Dedifferentiated amniotic fluid mesenchymal stem cell (primary cell): Measurements from ENCODE around the gene PCDHGA1.
"Not testable (repeated sequence)": the region's sequence is repeated elsewhere in the genome, so short reads cannot be mapped to it uniquely, and the experiment has no call there.

ENCODE experiments used
- DNase-seq: peaks from one replicate; pipeline ENCODE4 v3.0.0-alpha.2; 2016; ENCODE audit errors: extremely low spot score

The PCDHGA1 gene

DNA sequence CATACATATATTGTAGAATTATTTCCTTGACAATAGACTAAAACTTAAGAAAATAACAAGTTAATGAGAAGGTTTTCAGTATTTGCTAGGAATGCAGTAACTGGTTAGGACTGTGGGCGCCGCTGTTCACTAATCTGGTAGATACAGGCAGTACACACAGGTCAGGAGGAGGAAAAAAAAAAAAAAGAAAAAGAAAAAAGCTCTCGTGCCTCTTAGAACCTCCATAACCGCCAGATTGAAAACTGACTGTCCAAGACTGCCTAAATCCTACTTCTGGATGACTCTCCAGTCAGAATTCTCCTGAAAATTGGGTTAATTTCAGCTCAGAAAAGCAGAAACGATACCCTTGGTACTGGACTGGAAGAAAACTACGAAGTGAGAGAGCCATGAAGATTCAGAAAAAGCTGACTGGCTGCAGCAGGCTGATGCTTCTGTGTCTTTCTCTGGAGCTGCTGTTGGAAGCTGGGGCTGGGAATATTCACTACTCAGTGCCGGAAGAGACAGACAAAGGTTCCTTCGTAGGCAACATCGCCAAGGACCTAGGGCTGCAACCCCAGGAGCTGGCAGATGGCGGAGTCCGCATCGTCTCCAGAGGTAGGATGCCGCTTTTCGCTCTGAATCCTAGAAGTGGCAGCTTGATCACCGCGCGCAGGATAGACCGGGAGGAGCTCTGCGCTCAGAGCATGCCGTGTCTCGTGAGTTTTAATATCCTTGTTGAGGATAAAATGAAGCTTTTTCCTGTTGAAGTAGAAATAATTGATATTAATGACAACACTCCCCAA is at the start of gene PCDHGA1:
Gene PCDHGA1 (plus strand): TSS at position 216 of the 782 bp plus-strand sequence.
- peak; percentile 31 for DNase-seq

DNA sequence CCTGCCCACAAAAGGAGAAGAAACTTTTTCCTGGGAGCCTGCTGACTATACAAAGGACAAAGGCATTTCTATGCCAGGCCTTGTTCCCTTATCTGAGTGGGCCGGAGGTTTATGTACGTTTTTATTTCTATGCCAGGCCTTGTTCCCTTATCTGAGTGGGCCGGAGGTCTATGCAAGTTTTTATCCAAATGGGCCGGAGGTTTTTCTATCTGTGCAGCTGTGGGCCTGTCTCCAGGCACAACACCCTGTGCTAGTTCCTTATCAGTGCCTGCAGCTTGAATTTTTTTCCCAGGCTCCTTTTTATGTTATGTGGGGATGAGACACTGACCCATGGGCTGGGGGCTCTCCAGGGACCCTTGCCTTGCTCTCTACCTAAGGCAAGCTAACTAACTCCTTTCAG is 31.9 kb upstream of the PCDHGA1 start:
- no peak for DNase-seq

DNA sequence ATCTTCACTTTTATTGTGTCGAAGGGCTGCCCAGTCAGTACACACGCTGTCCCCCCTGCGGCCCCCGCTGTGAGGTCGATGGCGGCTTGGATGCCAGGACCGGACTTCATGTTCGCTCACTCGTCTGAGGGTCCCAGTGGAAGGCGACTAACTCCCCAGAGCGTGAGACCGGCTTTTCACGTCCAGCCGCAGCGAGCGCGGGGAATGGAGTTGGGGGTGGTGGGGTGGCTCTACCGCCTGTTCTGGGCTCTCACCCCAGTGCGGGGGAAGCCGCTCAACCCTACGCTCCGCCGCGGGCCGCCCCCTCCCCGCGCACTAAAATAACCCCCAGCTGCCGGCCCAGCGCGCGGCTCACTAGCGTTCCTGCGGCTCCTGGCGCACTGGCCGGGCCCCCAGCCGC is 26.6 kb upstream of the PCDHGA1 start, which contains the start of gene SLC25A2:
Gene SLC25A2 (minus strand): TSS at position 294 of the 400 bp plus-strand sequence. CDS start 184 bp downstream, at position 110.
- no peak for DNase-seq

DNA sequence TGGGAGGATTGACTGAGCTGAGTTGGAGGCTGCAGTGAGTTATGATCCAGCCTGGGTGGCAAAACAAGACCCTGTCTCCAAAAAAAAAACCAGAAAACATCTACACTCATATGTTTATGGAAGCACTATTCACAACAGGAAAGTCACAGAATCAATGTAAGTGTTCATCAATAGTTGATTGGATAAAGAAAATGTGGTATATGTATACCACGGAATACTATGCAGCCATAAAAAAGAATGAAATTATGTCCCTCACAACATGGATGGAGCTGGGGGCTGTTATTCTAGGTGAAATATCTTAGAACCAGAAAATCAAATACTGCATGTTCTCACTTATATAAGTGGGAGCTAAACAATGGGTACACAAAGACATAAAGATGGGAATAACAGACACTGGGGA is 23.7 kb upstream of the PCDHGA1 start:
- no peak for DNase-seq

DNA sequence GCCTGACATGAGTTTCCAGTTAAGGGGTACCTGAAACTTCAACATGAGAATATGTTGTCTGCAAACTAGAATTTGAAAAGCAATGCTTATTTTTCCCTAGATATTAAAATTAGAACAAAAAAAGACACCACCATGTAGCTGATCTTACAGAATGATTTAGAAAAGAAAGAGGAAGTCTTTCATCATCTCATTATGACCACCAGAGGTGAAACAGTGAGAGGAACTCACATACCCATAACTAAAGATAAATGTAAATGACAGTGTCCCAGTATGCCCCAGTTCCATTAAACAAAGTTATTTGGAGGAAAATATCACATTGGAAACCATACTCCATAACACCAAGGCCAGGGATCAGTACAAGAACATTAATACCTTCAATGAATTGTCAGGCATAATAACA is 16.6 kb upstream of the PCDHGA1 start:
- no peak for DNase-seq

DNA sequence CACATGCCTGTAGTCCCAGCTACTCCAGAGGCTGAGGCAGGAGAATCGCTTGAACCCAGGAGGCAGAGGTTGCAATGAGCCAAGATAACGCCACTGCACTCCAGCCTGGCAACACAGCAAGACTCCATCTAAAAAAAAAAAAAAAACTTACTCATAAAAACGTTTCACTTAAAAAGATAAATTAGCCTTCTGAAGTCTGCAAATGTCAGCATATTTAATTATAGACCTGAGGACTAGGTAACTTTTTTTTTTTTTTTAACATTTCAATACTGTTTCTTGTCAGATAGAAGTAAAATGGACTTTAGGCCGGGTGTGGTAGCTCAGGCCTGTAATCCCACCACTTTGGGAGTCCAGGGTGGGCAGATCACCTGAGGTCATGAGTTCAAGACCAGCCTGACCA is 13.4 kb upstream of the PCDHGA1 start:
- not testable (repeated sequence) for DNase-seq

DNA sequence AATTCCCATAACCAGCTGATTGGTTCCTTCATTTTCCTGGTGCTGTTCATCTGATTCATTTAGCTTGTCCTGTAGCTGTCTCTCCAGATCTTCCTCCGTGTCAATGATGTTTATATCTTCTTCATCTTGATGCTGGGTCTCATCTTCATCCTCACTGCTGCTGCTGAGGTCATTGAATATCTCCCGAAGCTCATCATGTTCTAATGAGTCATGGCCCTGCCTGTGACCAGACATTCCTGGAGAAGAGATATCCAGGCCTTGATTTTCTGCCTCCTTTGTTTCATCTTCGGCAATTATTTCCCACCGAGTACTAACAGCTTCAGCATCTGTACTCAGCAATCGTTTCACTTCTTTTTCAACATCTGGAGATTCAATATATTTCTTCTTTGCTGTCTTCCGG is 11.1 kb upstream of the PCDHGA1 start:
- no peak for DNase-seq

DNA sequence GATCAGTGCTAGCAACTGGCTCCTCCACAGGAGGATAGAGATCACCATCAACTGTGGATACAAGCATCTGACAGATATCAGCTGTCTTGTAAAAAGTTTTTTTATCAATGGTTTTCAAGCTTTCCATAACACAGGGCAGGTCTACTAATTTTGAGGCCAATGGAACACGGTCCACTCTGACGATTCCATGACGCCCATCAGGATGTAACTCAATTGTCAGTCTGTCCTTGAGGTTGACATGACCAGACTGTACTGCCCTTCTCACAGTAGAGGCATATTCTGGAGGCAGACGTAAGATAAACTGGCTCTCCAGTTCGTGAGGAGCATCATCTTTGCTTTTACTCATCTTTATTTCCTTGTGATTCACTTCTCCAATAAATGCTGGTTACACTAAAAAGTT is 10.6 kb upstream of the PCDHGA1 start:
- DNase-seq: no peak

DNA sequence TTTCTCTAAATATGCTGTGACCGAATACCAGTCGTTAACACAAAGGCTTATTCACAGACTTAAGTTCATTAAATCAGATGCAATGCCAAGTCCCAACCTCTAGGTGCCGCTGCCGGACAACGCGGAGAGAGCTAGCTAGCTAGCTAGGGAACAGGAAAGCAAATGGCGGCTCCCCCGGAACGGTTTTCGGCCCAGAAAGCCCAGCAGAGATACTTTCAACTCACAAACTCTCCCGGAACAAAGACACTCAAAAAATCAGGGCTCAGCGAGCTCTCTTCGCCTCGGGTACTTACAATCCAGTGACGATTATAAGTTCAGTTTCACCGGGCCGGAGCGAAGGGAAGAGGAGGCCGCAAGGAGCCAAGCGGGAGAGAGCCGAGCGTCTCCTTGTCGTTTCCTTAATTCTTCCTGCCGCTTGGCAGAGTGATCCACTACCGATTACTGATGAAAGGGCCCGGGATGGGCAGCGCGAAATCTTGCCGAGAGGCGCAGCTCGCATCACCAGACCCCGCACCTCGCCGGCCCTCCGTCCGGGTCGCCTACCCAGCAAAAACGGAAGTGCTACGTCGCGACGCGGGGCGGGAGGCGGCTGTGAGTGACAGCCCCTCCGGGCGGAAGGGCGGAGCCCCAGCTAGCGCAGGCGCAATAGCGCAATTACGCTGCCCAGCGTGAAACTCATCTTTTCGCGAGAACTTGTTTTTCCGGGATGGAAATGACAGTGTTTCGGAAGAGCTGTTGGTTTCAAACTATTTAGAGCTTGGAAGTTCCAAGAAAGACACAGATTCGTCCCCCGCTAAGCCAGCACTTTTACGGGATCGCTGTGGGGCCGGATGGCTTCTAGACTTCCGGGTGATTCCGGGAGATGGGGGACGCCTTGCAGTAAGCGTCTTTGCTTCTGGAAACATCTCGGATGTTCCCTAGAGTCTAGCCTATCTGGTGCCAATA is 9.8 kb upstream of the PCDHGA1 start, which contains the start of gene TAF7:
Gene TAF7 (minus strand): TSS at position 560 of the 945 bp plus-strand sequence. CDS start 740 bp downstream, outside the sequence.
- DNase-seq: peak; percentile 97

DNA sequence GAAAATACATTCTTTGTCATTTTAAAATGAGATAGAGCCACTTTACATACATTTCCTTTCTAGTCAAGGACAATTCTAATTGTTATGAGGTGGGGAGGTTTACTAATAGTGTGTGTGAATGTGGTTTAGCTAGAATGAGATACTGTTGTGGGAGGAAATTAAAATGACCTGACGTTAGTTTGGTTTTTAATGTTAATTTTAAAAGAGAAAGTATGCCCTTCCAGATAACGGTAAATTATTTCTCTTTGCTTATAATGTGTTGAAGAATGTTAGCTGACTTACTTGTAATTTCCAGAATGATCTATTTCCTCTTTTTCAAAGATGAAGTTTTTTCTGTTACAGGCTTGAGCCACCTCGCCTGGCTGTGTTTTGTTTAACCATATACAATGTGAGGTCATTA is 8.1 kb upstream of the PCDHGA1 start:
- DNase-seq: no peak

DNA sequence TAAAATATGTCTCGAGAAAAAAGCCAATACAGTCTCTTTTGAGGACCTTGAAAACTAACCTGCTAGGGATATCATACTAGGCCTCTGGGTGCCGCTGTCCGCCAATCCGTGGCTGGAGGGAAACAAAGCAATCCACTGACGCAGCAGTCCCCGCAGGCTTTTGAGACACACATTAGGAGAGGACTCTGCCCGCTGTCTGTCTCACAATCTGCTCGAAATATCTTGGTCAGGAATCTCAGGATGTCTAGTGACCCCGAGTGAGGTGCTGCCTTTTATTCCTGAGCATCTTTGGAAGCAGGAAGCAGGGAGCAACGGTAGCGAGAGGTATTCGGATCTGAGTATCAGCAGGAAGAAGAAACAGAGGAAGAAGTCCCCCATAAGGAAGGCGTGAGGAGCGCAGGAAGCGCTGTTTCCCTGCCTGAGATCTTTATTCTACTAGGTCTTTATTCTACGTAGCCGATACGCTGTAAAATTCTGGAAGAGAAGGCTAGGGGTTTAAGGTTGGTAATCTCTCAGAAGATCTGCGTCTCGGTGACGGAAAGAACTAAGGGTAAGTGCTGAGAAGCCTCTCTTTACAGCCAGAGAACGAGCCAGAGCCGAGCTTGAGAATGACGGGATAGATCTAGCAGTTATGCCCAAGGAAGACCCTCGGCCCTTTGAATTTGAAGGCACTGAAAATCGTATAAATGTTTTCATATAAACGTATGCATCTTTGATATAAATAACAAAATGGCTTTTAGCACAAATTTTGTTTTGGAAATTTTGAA is 4.0 kb upstream of the PCDHGA1 start:
- DNase-seq: peak; percentile 82

DNA sequence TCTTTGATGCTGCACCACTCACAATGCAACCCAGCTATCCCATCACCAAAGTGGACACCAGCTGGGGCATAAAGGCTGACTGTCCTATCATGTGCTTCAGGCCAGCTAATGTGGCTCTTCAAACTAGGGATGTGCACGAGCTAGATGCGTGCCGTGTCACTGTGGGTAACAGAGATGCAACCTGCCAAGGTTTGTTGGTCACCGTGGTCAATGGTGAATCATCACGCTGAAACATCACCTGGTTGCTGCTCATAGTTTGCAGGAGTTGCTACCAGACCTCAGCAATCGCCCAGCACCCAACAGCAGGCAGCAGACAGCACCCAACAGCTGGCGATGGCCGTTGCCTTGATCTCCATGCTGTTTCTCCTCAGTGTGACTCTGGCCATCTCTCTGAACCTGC is 2.1 kb upstream of the PCDHGA1 start:
- no peak for DNase-seq

DNA sequence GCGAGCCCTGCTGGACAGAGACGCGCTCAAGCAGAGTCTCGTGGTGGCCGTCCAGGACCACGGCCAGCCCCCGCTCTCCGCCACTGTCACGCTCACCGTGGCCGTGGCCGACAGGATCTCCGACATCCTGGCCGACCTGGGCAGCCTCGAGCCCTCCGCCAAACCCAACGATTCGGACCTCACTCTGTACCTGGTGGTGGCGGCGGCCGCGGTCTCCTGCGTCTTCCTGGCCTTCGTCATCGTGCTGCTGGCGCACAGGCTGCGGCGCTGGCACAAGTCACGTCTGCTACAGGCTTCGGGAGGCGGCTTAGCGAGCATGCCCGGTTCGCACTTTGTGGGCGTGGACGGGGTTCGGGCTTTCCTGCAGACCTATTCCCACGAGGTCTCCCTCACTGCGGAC is 2.3 kb downstream of the PCDHGA1 start:
- not testable (repeated sequence) for DNase-seq

DNA sequence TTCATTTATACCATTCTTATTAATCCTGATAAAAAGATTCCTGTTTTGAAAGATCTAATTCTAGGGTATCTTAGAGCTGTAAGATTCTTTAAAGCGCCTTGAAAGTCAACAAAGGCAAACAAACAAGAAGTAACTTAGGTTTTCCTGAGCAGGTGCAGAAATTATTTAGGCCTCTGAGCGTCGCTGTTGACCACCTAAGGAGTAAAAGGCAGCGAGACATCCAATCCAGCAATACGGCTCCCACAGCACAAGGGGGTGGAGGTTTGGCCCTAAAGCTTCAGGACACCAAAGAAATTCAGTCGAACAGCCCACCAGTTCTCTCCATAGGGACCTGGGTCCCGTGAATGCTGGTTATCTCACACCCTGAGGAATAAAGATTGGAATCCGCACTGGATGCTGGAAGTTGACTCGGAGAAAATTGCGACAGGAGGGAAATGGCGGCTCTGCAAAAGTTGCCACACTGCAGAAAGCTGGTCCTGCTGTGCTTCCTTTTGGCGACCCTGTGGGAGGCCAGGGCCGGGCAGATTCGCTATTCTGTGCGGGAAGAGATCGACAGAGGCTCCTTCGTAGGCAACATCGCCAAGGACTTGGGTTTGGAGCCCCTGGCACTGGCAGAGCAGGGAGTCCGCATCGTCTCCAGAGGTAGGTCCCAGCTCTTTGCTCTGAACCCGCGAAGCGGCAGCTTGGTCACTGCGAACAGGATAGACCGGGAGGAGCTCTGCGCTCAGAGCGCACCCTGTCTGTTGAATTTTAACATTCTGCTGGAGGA is 8.4 kb downstream of the PCDHGA1 start, which contains the start of gene PCDHGA2:
Gene PCDHGA2 (plus strand): TSS at position 223 of the 769 bp plus-strand sequence.
- no peak for DNase-seq

DNA sequence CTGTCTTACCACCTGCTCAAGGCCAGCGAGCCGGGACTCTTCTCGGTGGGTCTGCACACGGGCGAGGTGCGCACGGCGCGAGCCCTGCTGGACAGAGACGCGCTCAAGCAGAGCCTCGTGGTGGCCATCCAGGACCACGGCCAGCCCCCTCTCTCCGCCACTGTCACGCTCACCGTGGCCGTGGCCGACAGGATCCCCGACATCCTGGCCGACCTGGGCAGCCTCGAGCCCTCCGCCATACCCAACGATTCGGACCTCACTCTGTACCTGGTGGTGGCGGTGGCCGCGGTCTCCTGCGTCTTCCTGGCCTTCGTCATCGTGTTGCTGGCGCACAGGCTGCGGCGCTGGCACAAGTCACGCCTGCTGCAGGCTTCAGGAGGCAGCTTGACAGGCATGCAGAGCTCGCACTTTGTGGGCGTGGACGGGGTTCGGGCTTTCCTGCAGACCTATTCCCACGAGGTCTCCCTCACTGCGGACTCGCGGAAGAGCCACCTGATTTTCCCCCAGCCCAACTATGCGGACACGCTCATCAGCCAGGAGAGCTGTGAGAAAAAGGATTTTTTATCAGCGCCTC is 10.6 kb downstream of the PCDHGA1 start:
- not testable (repeated sequence) for DNase-seq

DNA sequence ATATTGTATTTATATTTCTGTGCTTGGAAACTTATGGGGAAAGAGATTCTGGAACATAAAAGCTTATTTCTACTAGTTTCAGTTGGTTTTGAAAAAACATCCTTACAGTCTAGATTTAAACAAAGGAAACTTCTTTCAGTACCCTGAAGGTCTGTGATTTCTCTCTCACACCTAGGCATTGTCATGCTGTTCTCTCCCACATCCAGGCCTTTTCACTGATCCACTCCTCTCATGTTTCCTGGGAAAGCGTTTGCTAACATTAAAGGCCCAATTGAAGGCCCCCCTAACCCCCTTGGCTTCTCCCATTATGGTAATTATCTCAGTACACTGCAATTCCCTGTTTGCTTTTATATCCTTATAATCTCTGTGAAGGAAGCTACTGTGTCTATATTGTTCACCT is 12.5 kb downstream of the PCDHGA1 start:
- no peak for DNase-seq

DNA sequence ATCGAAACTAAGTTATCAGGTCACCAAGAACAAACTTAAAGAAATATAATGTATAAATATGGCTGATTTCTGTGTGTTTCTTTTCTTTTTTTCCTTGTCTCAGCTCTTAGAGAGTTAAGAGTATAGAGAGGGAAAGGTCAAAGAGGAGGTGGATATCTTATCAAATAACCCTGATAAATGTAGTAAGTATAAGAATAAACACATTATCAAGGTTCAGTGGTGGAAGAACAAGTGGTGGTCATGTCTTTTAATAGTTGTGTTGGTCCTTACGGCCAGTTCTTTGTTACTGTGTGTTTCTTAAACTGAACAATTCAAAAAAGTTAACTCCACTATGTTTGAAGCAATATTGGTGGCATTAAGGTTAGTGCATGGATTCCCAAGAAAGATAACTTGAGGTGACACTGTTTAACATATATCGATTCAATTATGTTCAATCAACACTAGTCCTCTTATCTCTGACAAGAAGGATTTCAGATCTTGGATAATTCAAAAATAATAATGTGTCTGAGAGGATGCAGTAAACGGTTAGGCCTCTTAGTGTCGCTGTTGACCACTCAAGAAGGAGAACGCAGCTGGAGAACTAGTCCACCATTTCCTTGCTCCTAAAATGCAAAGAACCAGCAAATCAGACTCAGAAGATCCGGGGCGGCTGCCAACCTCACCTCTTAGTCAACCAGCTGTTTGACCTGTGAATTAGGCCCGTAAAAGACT is 13.1 kb downstream of the PCDHGA1 start, which contains the start of gene PCDHGA3:
Gene PCDHGA3 (plus strand): TSS at position 588 of the 711 bp plus-strand sequence. CDS start 205 bp downstream, outside the sequence.
- no peak for DNase-seq

DNA sequence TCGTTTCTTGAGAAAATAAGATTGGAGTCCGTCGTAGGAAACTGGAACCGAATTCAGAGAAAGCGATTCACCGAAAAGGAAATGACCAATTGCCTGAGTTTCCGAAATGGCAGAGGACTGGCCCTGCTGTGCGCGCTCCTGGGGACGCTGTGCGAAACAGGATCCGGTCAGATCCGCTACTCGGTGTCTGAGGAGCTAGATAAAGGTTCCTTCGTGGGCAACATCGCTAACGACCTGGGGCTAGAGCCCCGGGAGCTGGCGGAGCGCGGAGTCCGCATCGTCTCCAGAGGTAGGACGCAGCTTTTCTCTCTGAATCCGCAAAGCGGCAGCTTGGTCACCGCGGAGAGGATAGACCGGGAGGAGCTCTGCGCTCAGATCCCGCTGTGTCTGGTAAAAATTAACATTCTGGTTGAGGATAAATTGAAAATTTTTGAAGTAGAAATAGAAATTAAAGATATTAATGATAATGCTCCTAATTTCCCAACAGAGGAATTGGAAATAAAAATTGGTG is 13.7 kb downstream of the PCDHGA1 start:
- DNase-seq: no peak

DNA sequence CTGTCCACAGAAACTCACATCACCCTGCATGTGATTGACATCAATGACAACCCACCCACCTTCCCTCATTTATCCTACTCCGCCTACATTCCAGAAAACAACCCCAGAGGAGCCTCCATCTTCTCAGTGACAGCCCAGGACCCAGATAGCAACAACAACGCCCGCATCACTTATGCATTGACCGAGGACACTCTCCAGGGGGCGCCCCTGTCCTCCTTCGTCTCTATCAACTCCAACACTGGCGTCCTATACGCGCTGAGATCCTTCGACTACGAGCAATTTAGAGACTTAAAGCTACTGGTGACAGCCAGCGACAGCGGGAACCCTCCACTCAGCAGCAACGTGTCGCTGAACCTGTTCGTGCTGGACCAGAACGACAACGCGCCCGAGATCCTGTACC is 15.0 kb downstream of the PCDHGA1 start:
- no peak for DNase-seq
